ENCODE measurements around the gene PCOLCE2.

- TF ChIP-seq CTCF (IDR thresholded peaks at IDR 0.05; ENCODE audit: low read depth, low read length) (no peak), EZH2phosphoT487 (IDR thresholded peaks at IDR 0.05; ENCODE audit: low read depth) (no peak)
Observed at GRCh38 chr3:142794508-142794907, 94.4 kb downstream of the PCOLCE2 start.

Measured in OCI-LY3 (cell line).